NOMO-1 treated with DMSO at 0.1 percent for 48 hours (cell line): ENCODE measurements around the gene CNGB1.
"Not testable (repeated sequence)": the region's sequence is repeated elsewhere in the genome, so short reads cannot be mapped to it uniquely, and the experiment has no call there.

ENCODE experiments used
- DNase-seq: peaks from one replicate; lab custom pipeline; 2025; ENCODE audit not compliant: unreplicated experiment; lab: John Stamatoyannopoulos, UW

CNGB1 gene

DNA sequence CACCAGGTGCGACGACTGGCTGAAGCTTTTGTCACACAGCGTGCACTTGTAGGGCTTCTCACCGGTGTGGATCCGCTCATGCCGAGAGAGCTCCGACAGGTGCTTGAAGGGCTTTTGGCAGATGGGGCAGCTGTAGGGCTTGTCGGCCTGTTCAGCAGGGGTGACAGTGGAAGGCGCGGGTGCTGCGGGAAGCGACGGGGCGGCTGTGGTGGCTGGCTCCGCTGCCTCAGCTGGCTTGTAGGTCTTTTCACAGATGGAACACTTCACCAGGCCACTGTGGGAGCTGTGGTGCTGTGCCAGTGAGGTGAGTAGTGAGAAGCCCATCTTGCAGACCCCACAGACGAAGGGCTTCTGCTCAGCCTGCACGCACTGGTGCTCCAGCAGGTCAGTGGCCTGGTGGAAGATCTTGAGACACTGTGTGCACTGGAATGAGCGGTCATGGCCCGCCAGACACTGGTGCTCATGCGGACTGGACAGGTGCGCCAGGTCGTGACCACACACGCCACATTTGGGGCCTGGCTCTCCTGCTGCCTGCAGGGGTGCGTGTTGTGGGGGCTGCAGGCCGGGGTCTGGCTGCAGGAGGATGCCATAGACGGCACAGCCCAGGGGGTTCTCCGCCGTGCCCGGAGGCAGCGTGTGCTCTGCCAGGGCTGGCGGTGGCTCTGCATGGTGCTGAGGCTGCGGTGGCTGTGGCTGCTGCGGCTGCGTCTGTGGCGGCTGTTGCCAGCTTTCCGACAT is 26.8 kb upstream of the CNGB1 start:
- DNase-seq, result no peak

DNA sequence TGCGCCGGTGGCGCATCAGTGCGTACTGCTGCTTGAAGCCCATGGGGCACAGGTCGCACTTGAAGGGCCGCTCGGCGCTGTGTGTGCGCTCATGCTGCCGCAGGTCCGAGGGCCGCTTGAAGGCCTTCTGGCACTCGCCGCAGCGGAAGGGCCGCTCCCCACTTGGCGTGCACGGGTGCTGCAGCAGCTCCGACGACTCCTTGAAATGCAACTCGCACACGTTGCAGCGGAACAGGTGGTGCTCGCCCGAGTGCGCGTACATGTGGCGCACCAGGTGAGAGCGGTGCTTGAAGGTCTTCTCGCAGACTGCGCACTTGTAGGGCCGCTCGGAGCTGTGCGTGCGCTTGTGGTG is 26.2 kb upstream of the CNGB1 start:
- DNase-seq, result no peak

DNA sequence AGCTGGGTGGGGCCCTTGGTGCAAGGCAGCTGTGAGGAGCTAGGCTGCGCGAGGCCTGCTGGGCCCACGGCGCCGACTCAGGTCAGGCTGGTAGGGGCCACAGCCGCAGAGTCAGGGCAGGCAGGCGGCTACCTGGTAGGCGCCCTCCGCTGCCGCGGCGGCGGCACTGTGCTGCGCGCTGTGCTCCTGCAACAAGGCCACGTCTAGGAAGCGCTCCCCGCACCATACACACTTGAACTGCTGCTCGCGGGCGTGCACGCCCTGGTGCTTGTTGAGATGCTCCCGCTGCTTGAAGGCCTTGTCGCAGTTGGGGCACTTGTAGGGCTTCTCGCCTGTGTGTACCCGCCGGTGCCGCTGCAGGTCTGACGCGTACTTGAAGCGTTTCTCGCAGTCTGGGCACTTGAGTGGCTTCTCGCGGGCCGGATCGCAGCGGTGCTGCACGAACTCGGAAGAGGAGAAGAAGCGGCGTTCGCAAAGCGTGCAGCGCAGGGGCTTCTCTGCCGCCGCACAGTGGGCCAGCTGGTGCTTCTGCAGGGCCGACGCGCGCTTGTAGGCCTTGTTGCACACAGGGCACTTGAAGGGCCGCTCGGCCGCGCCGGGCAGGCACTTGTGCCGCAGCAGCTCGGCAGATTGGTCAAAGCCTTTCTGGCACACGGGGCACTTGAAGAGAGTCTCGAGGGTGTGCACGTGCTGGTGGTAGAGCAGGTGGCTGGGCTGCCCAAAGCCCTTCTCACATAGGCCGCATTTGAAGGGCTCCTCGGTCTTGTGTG is 25.7 kb upstream of the CNGB1 start:
- no peak for DNase-seq

DNA sequence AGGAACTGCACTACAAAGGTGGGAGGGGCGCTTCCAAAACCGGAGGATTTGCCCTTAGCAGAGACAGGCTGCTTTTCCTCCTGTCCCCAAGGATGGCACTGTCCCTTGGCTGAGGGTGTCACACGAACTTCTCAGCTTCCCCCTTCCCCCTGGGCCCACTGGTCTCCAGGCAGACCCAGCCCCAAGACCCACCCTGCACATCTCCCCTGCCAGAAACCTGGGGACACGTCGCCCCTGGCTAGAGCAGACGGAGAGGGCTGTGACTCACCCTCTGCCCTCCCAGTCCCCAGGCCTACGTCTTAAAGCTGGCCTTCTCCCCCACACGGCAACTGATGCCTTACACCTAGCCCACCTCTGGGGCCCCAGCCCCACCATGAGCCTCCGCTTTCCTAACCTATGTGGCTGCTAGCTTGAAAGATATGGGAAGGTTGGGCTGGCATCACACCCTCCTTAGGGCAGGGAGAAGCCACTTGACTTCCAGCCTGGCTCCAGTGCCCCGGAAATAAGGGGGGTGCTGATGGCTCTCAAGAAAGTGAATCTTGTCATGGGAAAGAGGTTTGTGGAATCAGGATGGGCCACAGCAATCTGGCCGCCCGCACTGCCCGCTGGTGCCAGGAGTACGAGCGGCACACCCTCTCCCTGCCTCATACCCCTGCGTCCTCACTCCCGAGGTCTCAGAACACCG is 24.9 kb upstream of the CNGB1 start:
- DNase-seq, result no peak

DNA sequence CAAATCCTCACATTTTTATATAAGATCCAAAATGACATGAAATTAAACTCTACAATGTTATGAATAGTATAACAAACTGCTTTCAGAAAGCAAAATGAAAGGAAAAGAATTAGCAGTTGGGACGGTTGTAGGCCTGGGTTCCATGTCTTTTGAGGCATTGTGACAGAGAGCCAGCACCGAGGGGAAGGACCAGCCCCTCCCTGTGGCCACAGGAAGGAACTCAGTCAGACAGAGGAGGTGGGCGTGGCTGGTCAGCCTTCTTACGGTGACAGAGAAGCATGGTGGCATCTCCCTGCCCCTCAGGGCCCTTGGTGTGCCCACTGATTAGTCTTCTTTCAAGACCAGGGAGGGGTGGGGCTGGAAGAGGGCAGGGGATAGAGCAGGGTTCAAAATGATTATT is 23.9 kb upstream of the CNGB1 start:
- peak; percentile 70 for DNase-seq

DNA sequence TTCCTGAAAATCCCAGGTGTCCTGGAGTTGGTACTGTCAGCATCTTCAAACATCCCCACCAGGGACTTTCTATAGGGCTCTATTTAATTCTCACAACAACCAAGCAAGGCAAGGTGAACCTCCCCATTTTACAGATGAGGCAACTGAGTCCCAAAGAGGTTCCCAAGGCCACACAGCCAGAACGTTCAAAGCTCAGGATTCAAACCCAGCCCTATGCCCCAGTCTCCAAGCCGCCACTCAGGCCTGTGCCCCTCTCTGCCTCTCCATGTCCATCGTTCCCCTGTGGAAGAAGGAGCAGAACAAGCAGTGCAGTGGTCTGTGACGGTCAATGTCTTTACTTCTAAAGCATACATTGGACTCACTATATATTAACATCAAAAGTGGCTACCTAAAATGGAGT is 23.4 kb upstream of the CNGB1 start:
- no peak for DNase-seq

DNA sequence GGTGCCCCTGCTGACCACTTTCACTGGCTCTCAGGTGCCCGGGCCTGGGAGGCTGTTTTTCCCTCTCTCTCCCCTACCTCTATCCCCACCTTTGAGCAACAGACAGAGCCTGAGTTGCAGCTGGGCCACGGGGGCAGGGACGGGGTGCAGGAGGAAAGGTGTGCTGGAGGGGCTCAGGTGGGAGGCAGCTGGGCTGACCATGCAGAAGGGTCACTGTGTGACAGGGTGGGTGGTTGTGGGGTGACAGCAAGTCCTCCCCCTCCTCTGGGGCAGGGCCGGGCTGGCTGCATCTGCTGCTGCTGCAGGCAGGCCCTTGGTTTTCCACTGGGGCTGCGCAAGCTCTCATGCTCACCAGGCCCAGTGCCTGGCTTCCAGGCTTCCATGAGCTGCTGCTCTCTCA is 23.0 kb upstream of the CNGB1 start:
- no peak for DNase-seq

DNA sequence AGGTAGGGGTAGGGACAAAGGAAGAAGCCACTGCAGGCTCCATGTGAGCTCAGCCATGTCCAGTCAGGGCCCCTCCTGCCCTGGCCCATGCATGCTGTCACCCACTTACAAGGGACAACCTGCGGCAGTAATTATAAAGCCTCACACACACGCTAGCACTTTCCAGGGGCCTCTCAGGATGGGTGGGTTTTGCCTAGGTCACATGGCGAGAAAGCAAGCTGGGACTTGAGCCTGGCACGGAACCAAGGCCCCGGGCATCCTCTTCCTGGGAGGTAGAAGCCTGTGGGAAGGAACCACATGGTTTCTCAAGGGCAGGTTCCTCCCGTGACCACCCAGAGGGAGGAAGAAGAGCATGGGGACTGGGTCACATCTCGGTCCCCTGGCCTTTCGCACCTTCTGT is 22.5 kb upstream of the CNGB1 start:
- DNase-seq, result no peak

DNA sequence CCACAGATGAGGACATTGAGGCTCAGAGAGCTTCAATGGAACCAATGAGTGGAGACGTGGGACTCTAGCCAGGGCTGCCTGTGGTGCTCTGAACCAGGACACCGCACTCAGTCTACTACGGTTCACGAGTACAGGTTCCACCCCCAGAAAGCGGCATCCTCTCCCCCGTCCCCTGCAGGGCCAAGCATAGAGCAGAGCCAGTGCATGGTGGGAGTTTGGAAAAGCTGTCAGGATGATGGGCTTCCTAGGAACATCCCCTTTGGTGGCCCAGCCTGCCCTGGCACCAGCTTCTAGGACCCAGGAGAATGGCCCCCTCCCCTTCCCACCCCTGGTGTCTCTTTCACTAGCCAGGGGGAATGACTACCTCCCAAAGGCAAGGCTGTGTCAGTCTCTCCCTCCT is 21.2 kb upstream of the CNGB1 start:
- no peak for DNase-seq

DNA sequence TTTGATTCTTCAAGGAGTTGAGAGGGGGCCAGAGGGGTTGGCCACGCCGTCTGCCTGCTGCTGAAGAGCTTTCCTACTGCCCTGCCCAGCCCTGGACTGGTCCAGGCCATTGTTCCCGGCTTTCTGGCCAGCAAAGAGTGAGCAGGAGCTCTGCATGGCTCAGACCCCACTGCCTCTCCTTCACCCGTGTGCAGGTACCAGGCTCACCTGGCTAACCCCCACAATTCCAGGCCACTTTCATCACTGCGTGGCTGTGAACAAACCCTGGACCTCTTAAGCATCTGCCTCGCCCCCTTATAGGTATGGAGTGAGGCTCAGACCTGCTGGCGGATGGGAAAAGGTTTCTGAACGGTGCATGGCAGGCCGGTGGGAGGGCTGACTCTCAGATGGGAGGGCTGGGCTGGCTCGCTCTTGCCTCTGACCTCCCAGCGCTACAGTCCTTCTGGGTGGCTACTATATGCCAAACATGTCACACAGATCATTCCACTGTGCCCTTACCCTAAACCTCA is 20.7 kb upstream of the CNGB1 start:
- no peak for DNase-seq

DNA sequence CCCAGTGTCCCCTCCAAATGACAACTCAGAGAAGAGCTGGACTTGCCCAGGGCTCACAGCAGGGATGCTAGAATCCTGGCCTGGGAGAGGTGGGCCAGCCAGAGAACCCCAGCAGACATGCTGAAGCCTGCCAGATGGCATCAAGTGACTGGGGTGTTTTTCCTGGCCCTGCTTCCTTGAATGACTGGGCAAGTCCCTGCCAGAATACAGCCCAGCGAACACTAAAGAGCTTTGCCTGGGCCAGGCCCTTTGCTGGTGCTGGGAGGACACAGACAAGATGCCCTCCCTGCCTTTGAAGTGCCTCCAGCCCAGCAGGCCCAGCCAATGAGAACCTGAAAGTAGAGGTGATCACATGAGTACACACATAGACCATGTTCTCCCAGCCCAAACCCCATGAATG is 18.0 kb upstream of the CNGB1 start:
- no peak for DNase-seq

DNA sequence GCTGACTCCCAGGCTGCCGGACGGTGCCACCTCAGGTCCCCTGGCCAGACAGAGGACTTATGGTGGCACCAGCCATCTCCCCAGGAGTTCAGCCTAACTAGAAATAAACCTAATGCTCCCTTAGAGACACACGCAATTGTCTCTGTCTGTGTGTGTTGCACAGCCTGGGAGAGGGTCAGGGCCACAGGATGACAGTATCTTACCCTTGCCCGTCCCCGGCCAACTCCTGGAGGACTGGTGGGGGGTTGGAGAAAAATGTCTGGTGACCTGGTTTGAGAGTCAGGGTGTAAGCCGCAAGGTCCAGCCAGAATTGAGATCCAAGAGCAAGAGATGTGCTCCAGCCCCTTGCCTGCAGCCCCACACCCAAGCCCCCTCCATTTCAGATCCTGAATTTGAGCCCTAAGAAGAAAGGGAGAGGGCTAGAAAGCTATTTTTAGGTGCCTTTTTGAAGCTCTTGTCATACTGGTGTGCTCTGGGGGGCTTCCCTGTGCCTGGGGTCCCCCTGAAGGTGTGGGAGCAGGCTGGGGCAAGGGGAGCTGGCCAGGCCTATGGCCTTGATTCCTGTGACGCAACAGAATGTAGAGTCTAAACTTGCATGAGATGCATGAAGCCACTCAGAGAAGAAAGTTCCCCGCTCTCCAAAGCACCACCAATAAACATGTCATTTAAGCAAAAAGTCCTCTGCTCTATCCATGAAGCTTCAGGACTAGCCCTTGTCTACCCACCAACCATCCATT is 16.7 kb upstream of the CNGB1 start:
- no peak for DNase-seq

DNA sequence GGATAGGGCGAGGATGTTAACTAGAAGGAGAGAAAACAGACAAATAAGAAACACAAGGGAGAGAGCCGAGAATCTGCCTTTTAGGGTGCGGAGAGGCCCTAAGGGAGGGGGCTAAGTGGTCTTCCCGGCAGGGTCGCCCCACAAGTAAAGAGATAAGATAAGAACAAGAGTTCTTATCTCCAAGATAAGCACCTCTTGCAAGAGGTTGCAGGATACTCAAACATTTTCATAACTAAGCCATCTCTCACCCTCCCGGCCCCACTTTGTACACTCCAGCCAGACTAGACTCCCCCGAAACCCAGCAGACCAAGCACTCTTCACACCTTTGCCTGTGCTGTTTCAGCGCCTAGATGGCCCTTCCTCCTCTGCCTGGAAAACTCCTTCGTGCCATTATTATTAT is 15.3 kb upstream of the CNGB1 start:
- DNase-seq, result no peak

DNA sequence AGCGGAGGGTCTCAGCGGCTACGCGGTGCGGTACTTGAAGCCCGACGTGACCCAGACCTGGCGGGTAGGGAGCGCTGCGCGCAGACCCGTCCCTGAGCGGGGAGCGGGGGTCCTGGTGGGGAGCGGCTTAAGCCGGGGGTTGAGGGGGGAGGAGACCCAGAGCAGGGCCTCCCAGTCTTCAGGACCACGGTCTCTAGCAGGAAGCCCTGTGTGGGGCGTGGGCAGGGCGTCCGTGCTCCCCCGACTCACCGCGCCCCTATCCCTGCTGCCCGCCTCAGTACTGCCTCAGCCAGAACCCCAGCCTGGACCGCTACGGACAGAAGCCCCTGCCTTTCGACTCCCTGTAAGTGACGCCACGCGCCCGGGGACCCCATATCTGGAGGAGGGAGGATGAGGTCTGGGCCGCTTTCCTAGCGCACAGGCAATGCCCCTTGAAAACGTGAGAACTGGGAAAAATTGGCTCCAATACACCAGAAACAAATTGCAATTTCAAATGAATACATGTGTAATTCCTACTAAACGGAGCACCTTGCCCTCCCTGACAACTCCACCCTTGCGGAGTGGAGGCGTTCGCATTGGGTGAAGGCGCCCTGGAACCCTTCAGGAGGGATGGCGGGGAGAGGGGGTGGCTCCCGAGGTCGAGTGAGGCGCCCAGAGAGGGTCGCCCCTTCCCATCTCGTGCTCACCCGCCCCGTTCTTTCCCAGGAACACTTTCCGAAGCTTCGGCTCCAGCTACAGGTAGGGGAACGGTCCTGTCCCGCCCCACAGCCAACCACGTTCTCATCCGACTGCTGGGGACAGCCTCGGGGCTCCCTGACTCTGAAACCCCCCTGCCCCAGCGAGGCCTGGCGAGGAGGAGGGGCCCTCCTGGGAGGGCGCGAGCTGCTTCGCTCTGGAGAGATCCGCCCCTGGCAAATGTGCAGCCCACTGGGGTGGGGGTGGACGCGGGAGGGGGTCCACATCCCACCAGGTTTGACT is 14.6 kb upstream of the CNGB1 start:
- no peak for DNase-seq

DNA sequence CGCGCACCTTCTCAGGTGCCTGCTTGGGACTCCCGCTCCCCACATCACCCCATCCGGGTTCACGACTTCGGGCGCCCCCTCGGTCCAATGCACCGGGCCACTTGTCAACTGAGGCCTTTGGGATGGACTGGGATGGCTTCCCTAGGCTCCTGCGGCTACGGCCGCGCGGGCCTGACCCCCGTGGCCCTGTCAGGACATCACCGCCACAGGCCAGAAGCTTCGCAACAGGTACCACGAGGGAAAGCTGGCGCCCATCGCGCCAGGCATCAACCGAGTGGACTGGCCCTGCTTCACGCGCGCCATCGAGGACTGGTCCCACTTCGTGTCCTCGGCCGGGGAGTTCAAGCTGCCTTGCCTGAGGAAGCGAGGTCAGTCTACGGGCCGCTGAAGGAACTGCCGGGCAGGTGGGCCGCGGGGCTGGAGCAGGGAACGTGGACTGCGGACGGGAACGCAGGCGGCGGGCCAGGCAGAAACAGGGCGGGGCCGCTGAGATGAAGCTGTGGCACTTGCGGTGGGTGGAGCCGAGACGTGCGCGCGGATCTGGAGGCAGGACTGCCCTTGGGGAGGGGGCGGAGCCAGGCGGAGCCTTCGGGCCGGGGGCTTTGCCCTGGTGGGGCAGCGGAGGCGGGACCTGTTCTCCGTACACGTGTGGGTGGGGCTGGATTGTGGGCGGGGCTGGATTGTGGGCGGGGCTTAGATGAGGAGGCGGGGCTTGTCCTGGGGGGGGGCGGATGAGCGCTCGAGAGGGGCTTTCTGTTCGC is 13.7 kb upstream of the CNGB1 start:
- peak; percentile 40 for DNase-seq

DNA sequence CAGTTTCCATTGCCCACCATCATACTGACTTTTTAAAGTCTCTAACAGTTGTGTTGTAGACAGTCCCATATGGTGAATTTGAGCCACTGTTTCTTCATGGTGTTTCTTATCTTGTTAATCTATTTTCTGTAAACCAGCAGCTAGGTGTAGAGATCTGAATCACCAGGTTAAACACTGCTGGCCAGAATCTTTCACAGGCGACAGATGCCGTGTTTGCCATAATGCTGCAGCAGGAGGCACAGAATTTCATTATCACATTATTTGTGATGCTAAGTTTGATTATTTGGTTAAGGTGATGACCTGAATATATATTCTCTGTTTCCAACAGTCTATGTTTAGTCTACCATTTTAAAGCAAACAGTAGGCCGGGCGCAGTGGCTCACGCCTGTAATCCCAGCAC is 11.5 kb upstream of the CNGB1 start:
- no peak for DNase-seq

DNA sequence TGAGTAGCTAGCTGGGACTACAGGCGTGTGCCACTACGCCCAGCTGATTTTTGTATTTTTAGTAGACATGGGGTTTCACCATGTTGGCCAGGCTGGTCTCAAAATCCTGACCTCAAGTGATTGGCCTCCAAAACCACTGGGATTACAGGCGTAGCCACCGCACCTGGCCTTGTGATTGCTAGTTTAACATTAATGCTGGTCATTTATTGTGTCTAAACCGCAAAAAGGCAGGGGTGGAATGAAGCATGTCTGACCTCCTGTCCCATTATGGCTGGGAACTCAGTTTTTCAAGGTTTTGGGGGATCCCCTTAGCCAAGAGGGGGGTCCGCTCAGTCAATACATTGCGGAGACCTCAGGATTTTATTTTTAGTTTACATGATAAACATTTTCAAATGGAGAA is 10.7 kb upstream of the CNGB1 start:
- no peak for DNase-seq

DNA sequence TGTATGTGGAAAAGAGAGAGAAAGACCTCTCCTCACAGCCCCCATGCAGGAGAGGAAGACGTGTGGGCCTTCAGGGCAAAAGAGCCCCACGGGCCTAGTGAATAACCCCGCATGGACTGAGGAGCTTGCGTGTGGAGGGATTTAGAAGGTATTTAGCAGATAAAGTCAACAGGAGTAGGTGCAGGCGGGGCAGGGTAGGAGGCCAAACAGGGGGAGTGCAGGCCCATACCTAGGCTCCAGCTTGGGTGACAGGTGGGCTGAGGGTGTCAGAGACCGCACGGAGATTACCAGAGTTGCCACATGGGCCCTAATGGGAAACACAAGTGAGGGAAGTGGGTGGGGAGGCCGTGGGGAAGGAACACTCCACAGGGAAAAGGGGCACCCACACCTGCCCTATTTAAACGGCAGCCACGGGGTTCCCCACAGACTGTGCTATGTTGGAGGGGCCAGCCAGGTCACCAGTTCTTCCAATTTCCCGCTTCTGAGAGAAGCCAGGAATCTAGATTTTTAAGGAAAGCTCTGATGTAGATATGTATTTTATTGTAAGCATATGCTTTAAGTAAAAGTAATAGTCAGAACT is 8.2 kb upstream of the CNGB1 start:
- no peak for DNase-seq

DNA sequence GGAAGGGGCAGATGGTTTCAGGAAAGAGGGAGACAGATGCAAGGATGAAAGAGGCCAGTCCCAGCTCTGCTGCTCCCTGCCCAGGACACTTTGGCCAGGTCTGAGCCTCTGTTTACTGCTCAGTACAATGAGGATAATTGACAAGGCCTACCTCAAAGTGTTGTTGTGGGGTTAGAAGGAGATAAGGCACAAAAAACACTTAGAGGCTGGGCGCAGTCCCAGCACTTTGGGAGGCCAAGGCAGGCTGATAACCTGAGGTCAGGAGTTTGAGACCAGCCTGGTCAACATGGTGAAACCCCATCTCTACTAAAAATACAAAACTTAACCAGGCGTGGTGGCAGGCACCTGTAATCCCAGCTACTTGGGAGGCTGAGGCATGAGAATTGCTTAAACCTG is 7.1 kb upstream of the CNGB1 start:
- not testable (repeated sequence) for DNase-seq
